GM18907 (cell line): ENCODE results near the gene ASB18.

ENCODE experiments used
- ATAC-seq: cut with Tn5 transposase; IDR thresholded peaks from one replicate; pipeline ENCODE4 v1.9.1; 2021; ENCODE audit warnings: mild to moderate bottlenecking, moderate library complexity; ENCODE audit not compliant: unreplicated experiment

Gene ASB18

GRCh38 chr2:236176417-236176816 lies 87.8 kb downstream of the ASB18 start:
- ATAC-seq, result no peak

- no peak for ATAC-seq
Measured at GRCh38 chr2:236175548-236176150, 88.6 kb downstream of the ASB18 start.

GRCh38 chr2:236173729-236174607 lies 90.2 kb downstream of the ASB18 start:
- no peak for ATAC-seq

GRCh38 chr2:236173036-236173728 lies 91.0 kb downstream of the ASB18 start:
- no peak for ATAC-seq

GRCh38 chr2:236172255-236173035 lies 91.8 kb downstream of the ASB18 start:
- no peak for ATAC-seq

DNA sequence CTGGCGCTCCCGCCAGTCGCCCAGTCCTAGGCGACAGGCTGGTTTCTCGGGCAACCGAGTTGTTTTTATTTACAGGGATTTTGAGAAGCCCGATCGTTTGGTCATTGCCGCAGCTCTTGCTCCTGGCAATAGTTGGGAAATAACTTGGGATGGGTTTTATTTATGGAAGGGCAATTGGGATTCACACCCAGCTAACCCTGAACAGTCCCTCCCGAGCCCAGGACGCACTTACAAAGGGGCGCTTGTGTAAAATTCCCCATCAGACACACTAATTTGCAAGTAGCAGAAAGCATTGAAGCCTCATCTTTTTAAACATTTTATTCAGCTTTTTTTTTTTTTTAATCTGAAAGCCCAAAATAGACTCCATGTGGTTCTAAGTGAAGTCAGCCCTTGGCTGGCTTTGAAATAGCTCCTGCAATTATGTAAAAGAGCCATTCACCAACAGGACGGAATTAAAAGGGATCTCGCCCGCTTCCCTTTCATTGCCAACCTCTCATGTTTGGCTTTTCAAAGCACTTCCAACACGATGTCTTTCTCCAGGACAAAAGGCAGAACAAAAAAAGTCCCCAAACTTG lies 92.4 kb downstream of the ASB18 start:
- ATAC-seq, result no peak

DNA sequence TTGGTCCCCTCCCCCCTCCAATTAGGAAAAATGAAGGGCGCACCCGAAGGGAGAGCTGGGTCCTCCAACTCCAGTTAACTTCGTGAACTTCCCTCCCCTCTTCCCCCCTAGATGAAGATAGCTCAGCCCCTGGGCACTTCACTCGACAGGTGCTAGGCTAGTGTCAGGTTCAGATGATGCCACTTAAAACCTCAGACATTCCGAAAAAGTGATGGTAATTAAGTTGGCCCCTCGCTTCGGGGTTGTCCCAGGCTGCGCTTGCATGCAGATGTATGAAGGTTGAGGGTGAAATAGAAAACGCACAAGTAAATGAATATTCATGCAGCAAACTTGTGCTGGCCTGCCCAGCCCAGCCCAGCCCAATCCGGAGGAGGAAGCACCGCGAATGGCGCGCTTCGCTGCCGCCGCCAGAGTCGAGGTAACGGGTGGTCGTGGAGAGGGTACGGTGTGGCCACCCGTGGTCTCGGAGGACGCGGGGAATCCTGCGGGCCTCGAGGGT lies 93.0 kb downstream of the ASB18 start:
- no peak for ATAC-seq

DNA sequence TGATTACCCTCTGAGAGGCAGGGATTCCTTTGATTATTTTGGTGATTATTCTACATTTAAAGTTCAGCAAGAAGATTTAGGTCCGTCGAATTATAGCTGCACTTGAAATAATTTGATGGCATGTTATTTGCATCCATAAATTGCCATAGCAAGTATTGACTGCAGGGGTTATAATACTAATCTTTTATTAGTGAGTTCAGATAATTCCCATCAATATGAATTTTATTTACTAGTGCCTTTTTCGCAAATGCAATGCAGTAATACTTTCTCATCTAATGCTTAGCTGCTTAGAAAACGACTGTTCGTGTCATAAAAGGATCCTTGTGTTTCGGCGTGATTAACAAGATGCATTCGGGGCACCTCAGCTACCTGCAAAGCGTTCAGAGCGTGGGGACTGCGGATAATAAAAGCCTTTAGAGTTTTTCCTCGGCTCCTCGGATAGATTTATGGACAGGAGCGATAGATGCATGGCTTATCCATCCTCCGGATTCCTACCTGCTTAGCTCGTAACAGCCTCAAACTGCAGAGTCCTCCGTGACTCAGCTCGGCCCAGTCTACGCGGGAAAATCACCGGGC lies 93.5 kb downstream of the ASB18 start:
- ATAC-seq, result no peak

GRCh38 chr2:236169741-236170589 lies 94.2 kb downstream of the ASB18 start:
- no peak for ATAC-seq

- ATAC-seq, result no peak
Measured at GRCh38 chr2:236169151-236169721, 95.0 kb downstream of the ASB18 start.

GRCh38 chr2:236168110-236169080 lies 95.8 kb downstream of the ASB18 start, which contains the start of gene GBX2:
GBX2 (minus strand) TSS chr2:236168386; CDS start chr2:236167971, 415 bp downstream.
- ATAC-seq, result no peak

DNA sequence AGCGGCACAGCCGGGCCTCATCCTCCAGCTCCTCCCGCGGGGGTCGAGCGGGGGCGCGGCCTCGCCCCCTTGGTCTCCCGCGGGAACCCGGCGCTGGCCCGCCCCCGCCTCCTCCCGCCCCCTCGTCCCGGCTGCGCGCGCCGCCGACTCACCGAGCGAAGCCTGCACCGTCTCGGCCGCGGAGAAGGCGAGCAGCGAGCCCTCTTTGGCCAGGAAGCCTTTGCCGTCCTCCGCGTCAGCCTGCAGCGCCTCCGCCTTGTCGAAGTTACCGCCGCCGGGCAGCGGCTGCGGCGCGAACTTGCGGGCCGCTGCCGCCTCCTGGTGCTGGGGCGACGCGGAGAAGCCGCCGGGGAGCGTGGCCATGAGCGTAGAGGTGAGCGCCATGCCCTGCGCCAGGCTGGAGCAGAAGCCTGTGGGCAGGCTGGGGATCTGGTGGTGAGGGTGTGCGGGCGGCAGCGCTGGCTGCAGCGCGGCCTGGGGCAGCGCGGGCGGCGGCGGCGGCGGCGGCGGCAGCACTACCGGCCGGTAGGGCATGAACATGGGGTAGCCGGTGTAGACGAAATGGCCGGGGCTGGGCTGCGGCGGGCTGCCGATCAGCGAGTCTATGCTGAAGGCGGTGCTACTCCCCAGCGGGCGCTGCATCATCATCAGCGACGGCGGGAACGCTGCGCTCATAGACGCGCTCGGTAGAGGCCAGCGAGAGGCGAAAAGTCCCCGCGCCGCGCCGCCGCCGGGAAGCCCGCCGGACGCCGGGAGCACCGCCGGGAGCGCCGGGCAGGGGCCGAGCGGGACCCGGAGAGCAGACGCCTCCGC lies 96.7 kb downstream of the ASB18 start:
- ATAC-seq, result no peak

DNA sequence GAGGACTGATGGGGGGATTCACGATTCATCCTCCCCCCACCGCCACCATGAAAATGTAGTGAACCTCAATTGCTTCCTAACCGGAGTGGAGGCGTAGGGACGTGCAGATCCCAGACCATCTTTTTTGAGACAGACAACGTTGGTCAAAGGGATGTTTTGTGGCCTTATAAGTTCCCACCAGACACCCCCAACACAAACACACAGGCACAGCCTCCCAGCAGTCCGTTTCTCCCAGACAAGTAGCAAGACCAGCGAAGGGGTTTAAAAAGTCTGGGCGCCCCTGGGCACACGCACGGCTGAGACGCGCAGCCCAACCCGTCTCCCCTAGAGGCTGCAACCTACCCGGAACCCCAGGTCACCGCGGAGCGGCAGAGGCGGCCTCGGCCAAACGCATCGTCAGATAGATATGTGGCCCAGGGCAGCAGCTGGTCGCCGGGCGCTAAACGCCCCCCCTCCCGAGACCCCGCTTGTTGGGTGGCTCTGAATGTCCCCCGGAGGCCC lies 97.4 kb downstream of the ASB18 start:
- ATAC-seq, result no peak

GRCh38 chr2:236165842-236166795 lies 98.1 kb downstream of the ASB18 start:
- no peak for ATAC-seq
